Colon (tissue), 2 donors: ENCODE measurements around the gene UPF3A.
"Not testable (repeated sequence)": the region's sequence is repeated elsewhere in the genome, so short reads cannot be mapped to it uniquely, and the experiment has no call there.

Source experiments
- FAIRE-seq: peaks from 2 replicates; lab custom pipeline; 2012; peaks lifted over from hg19 to GRCh38; lab: Jason Lieb, UNC
- donor health status: control.
- donor health status: control.

Gene UPF3A, protein sequence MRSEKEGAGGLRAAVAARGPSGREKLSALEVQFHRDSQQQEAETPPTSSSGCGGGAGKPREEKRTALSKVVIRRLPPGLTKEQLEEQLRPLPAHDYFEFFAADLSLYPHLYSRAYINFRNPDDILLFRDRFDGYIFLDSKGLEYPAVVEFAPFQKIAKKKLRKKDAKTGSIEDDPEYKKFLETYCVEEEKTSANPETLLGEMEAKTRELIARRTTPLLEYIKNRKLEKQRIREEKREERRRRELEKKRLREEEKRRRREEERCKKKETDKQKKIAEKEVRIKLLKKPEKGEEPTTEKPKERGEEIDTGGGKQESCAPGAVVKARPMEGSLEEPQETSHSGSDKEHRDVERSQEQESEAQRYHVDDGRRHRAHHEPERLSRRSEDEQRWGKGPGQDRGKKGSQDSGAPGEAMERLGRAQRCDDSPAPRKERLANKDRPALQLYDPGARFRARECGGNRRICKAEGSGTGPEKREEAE

DNA sequence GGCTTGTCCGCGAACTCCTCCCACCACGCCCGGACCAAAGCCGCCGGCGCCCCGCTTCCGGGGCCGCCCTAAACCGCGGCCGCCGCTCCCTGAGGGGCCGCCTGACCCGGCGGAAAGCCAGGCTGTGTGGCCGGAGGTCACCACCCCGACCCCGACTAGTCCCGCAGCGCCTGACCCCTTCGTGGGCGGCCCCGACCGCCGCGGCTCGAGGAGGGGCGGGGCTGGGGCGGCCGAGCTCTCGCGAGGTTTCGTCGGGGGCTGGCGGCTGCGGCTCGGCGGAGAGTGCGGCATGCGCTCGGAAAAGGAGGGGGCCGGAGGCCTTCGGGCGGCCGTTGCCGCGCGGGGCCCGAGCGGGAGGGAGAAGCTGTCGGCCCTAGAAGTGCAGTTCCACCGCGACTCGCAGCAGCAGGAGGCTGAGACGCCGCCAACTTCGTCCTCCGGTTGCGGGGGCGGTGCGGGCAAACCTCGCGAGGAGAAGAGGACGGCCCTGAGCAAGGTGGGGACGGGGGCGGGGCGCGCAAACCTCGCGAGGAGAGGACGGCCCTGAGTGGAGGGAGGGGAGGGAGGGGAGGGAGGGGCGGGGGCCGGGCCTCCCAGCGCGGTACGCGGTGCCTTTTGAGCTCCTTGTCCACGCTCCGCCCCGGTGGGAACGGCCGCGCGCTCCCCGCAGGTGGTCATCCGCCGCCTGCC lies at the start of gene UPF3A:
Gene UPF3A (plus strand): TSS at position 251 of the 690 bp plus-strand sequence. CDS start 39 bp downstream, at position 290.
- FAIRE-seq, result no peak

DNA sequence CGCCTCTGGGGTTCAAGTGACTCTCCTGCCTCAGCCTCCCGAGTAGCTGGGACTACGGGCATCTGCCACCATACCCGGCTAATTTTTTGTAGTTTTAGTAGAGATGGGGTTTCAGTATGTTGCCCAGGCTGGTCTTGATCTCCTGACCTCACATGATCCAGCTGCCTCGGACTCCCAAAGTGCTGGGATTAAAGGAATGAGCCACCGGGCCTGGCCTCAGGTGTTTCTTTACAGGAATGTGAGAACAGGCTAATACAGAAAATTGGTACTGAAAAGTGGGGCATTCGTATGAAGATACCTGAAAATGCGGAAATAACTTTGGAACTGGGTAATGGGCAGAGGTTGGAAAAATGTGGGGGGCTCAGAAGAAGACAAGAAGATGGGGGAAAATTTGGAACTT lies 49.5 kb upstream of the UPF3A start:
- FAIRE-seq, result no peak

- FAIRE-seq, result no peak
Observed at GRCh38 chr13:114234266-114234644, 47.1 kb upstream of the UPF3A start.

DNA sequence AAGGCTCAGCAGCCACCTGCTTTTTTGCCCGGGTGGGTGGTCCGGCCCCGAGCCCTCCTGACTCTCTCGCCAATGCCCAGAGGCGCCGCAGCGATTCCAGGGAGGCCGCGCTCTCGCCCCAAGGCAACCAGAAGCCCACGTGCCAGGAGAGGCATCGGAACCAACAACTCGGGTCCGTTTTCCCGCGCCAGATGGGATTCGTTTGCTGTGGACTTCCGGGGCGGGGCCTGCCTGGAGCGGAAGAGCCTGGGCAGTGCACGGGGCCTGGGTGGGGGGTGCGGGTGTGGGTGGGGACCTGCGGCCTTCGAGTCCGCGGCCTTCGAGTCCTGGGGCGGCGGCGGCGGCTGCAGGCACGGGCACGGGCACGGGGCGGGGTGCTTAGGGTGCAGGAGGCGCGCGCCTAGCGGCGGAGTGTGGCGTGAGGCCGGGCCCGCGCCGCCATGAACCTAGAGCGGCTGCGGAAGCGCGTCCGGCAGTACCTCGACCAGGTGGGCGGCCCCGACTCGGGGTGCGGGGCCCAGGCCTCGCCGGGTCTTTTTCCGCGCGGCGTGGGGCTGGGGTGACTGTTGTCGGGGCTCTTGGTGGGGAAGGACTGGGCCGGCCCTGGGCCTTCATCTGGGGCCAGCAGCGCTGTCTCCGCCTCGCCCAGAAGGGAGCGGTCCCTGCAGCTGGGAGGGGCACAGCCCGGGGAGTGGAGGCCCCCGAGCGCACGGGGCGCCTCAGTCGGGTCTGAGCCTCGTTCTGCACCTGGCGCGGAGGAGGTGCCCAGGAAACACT lies 46.6 kb upstream of the UPF3A start, which contains the start of gene CDC16:
Gene CDC16 (plus strand): TSS at position 253 of the 777 bp plus-strand sequence. CDS start 188 bp downstream, at position 441.
- no peak for FAIRE-seq

DNA sequence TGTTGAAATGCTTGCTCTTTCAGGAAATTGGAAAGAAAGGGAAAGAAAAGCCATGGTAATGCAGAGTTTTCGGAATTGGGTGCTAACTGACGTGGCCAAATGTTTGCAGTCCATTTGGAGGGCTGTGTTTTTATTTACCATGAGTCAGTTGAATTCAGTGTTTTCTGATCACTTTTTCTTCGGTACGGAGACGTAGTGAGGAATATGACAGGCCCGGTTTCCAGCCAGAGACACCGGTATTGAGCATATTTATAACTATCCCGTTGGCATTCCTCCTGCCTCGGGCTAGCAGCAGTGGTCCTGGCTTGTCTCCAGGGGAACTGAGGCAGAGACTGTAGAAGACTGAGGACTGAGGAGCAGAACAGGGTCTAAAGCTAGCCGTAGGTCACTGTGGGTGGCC lies 45.7 kb upstream of the UPF3A start:
- FAIRE-seq, result no peak

- FAIRE-seq, result no peak
Observed at GRCh38 chr13:114236227-114236626, 45.2 kb upstream of the UPF3A start.

GRCh38 chr13:114237415-114238112 lies 43.8 kb upstream of the UPF3A start:
- no peak for FAIRE-seq

GRCh38 chr13:114241918-114242317 lies 39.5 kb upstream of the UPF3A start:
- FAIRE-seq, result no peak

DNA sequence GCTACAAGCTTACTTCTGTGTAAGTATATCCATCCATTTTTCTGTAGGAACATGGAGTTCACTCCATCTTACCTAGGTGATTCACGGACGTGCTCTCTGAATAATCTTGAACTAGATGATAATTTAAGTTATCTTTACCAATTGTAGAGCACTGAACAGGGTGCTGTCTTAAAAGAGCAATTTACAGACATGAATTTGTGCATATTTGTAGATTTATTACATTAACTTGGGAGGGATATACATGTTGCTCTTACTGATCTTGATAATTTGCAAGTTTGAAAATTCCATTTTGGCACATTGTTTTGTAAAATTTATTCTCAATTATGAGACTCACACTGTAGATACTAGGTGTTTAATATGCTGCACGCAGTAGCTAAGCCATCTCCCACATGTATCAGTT lies 37.4 kb upstream of the UPF3A start:
- FAIRE-seq, result no peak

DNA sequence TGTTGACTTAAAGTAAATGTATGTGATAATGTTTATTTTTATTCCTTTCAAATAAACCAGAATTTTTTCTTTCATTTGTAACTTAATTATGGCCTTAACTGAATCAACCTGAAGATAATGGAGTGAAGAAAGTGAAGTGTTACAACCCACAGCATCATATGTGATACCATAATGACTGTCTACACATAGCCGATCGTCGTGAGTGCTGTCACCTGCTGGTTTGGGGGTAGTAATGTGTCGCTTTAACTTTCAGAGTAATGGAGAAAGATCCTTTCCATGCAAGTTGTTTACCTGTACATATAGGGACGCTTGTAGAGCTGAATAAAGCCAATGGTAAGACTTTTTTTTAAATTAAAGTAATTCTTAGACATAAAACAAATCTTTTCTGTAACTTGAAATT lies 36.8 kb upstream of the UPF3A start:
- FAIRE-seq, result no peak

- FAIRE-seq, result no peak
Observed at GRCh38 chr13:114248011-114248410, 33.4 kb upstream of the UPF3A start.

DNA sequence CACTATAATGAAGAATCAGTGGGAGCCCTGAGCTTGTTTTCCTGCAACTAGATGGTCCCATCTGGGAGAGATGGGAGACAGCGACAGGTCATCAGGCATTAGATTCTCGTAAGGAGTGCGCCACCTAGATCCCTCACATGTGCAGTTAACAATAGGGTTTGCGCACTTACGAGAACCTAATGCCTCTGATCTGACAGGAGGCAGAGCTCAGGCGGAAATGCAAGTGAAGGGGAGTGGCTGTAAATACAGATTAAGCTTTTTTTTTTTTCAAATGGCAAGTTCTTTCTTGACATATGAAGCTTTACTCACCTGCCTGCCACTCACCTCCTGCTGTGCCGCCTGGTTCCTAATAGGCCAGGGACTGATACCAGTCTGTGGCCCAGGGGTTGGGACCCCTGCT lies 32.3 kb upstream of the UPF3A start:
- no peak for FAIRE-seq

GRCh38 chr13:114251639-114252440 lies 29.6 kb upstream of the UPF3A start:
- not testable (repeated sequence) for FAIRE-seq

DNA sequence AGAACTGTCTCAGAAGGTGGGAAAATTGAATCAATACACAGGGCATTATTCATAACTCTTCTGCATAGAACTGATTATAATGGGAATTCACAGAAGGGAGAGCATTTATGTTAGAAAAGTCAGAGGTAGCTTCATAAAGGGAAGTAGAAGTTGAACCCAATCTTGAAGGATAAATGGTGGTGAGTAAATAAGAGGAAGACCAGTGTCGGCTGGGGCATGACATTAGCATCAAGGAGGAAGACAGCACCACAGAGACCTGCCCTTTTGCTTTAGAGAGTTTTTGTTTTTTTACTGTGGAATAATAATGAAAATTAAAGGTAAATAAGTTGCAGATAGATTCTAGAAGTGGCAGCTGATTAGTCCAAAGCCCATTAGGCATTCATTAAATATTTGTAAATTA lies 24.9 kb upstream of the UPF3A start:
- no peak for FAIRE-seq

DNA sequence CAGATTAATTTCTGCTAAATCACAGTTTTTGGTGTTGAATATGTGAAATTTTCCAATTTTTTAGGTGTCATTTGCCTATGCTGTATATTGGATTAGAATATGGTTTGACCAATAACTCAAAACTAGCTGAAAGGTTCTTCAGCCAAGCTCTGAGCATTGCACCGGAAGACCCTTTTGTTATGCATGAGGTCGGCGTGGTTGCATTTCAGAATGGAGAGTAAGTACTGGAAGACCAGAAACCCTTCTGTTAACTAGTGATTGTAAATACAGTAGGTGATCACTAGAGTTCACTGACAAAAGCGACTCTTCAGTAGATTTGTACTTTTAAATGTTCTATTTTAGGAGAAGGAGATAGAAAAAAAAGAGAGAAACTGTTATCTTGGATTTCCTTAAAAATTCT lies 24.4 kb upstream of the UPF3A start:
- no peak for FAIRE-seq

DNA sequence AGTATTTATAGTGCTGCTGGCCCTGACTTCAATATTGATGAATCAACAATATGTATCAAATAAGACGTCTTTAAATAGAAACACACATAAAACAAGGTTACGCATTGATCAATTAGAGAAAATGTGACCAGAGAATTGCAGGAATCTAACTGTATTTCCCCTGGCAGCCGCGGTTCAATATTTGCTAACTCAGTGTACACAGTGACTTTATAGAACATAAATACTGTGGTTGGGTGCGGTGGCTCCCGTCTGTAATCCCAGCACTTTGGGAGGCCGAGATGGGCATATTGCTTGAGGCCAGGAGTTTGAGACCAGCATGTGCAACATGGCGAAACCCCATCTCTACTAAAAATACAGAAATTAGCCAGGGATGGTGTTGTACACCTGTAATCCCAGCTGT lies 22.8 kb upstream of the UPF3A start:
- FAIRE-seq, result no peak

- FAIRE-seq, result no peak
Observed at GRCh38 chr13:114259374-114259773, 22.0 kb upstream of the UPF3A start.

- no peak for FAIRE-seq
Observed at GRCh38 chr13:114259974-114260373, 21.4 kb upstream of the UPF3A start.

- no peak for FAIRE-seq
Observed at GRCh38 chr13:114260814-114261213, 20.6 kb upstream of the UPF3A start.

GRCh38 chr13:114261328-114261965 lies 20.0 kb upstream of the UPF3A start:
- FAIRE-seq, result no peak

DNA sequence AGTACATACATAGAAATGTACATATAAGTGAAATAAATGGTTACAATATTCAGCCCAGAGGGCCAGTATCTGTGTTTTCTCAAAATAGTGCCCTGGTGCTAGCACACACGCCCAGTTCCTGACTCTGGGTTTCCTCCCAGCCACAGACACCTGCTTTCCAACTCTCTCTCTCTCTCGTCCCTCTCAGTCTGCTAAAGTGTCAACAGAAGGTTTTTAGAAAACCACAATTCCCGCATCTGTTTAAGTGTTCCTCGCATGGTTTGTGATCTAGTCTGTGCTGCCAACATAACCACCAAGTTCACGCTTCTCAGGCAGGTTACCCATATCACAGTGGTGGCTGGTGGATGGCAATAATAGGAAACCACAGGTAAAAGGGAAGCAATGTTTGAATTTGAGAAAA lies 17.8 kb upstream of the UPF3A start:
- no peak for FAIRE-seq
